ENCODE results near the gene CETN3. TPM values are rescaled to one million over a fixed set of nuclear protein-coding genes. Genes with fewer than 3 reads are reported as not detected.
"Not testable (repeated sequence)": the region's sequence is repeated elsewhere in the genome, so short reads cannot be mapped to it uniquely, and the experiment has no call there.

Gene CETN3
- total RNA-seq, 1 donor from 2014 or later: 27.9 TPM

DNA sequence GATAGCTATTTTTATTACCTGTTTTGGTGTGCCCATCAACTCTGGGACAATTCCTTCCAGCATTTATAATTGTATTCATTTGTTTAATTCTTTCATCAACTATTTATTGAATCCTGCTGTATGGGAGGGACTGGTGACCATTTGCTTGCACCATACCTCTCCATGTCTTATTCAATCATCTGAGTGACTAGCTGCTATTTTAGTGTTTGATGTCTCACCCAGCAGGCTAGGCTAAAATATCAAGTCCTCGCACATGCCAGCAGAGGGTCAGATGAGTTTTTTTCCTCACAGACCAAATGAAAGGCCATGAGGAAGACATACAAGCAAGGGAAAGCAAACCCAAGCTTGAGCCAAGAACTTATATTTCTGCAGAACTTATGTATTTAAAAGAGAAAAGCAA, 63.9 kb downstream of the CETN3 start:
- intact Hi-C loops (cut with DNase I): no loop called here
- no peak for DNase-seq (ENCODE audit: missing footprints)
- no peak for ATAC-seq

- ATAC-seq: no peak
- no peak for DNase-seq (ENCODE audit: missing footprints)
- intact Hi-C loops (cut with DNase I): no loop called here
Measured at GRCh38 chr5:90344689-90345088, 64.9 kb downstream of the CETN3 start.

- ATAC-seq; DNase-seq (ENCODE audit: missing footprints); intact Hi-C loops (cut with DNase I): not testable (repeated sequence)
Measured at GRCh38 chr5:90343731-90344130, 65.8 kb downstream of the CETN3 start.

- ATAC-seq: no peak
- no peak for DNase-seq (ENCODE audit: missing footprints)
- intact Hi-C loops (cut with DNase I): no loop called here
Measured at GRCh38 chr5:90342576-90342975, 67.0 kb downstream of the CETN3 start.

Other genes with a start within 250 kb of the CETN3 start
- 4.0 TPM for gene MBLAC2, start 65.0 kb upstream of the CETN3 start, total RNA-seq
- gene POLR3G, start 65.1 kb upstream of the CETN3 start, total RNA-seq: 0.68 TPM
- 18.6 TPM for gene LYSMD3, start 119.8 kb upstream of the CETN3 start, total RNA-seq
- gene ADGRV1, start 149.0 kb upstream of the CETN3 start, total RNA-seq: not detected

All from Right ventricle myocardium inferior (tissue), 1 donor.